HG03558 (cell line): ENCODE results near the gene DNM2.
"Not testable (repeated sequence)": the region's sequence is repeated elsewhere in the genome, so short reads cannot be mapped to it uniquely, and the experiment has no call there.

Experiments
- ATAC-seq: cut with Tn5 transposase; IDR thresholded peaks from one replicate; pipeline ENCODE4 v1.9.1; 2021; ENCODE audit warnings: moderate number of reproducible peaks; ENCODE audit not compliant: unreplicated experiment; ENCODE audit errors: extremely low read depth

The DNM2 gene

GRCh38 chr19:10749435-10750384 lies 31.8 kb downstream of the DNM2 start:
- ATAC-seq = no peak

- no peak for ATAC-seq
Measured at GRCh38 chr19:10751109-10751953, 33.5 kb downstream of the DNM2 start.

- no peak for ATAC-seq
Measured at GRCh38 chr19:10752237-10752912, 34.5 kb downstream of the DNM2 start.

- ATAC-seq = no peak
Measured at GRCh38 chr19:10752913-10753704, 35.2 kb downstream of the DNM2 start.

GRCh38 chr19:10756371-10756770 lies 38.5 kb downstream of the DNM2 start:
- ATAC-seq = no peak

GRCh38 chr19:10756791-10757190 lies 38.9 kb downstream of the DNM2 start:
- no peak for ATAC-seq

GRCh38 chr19:10758050-10758449 lies 40.2 kb downstream of the DNM2 start:
- not testable (repeated sequence) for ATAC-seq

- no peak for ATAC-seq
Measured at GRCh38 chr19:10758978-10759377, 41.1 kb downstream of the DNM2 start.

- no peak for ATAC-seq
Measured at GRCh38 chr19:10760273-10760944, 42.5 kb downstream of the DNM2 start.

GRCh38 chr19:10761443-10762250 lies 43.8 kb downstream of the DNM2 start:
- ATAC-seq = no peak

- no peak for ATAC-seq
Measured at GRCh38 chr19:10762656-10763055, 44.8 kb downstream of the DNM2 start.

- no peak for ATAC-seq
Measured at GRCh38 chr19:10763411-10763810, 45.5 kb downstream of the DNM2 start.

- no peak for ATAC-seq
Measured at GRCh38 chr19:10763828-10764339, 46.0 kb downstream of the DNM2 start.

GRCh38 chr19:10764340-10764894 lies 46.5 kb downstream of the DNM2 start:
- ATAC-seq = no peak

- no peak for ATAC-seq
Measured at GRCh38 chr19:10766049-10766623, 48.3 kb downstream of the DNM2 start.

- no peak for ATAC-seq
Measured at GRCh38 chr19:10766671-10767201, 48.9 kb downstream of the DNM2 start.

- ATAC-seq = no peak
Measured at GRCh38 chr19:10767726-10768125, 49.8 kb downstream of the DNM2 start.
